Esophagus muscularis mucosa (tissue), 4 donors: Measurements from ENCODE around the gene PDXK.

Source experiments
- EP300 ChIP-seq: sonication (generic); formaldehyde crosslinking; IDR thresholded peaks from one replicate; pipeline ENCODE4 v1.6.1; 2017; ENCODE audit warnings: antibody characterized with exemption
- POLR2A ChIP-seq: fragments of 450-650 bp; IDR thresholded peaks from one replicate; pipeline ENCODE4 v1.6.1; 2017; ENCODE audit warnings: antibody characterized with exemption, moderate library complexity, mild to moderate bottlenecking, low read depth
- POLR2AphosphoS5 ChIP-seq, 2 donors: sonication (generic); formaldehyde crosslinking; IDR thresholded peaks; one replicate each; pipeline ENCODE4 v1.6.1; 2017; ENCODE audit warnings: antibody characterized with exemption in 2 of 2
- TF ChIP-seq, protein P1 (sequence below), 3 experiments: fragments of 200-600 bp in 2 of 3; fragments of 450-650 bp in 1 of 3; sonication (generic) in 2 of 3; IDR thresholded peaks; one replicate each; pipeline ENCODE4 v1.5.1; 2017 to 2019; ENCODE audit warnings: antibody characterized with exemption in 3 of 3, mild to moderate bottlenecking in 2 of 3, moderate library complexity in 1 of 3

DNA sequence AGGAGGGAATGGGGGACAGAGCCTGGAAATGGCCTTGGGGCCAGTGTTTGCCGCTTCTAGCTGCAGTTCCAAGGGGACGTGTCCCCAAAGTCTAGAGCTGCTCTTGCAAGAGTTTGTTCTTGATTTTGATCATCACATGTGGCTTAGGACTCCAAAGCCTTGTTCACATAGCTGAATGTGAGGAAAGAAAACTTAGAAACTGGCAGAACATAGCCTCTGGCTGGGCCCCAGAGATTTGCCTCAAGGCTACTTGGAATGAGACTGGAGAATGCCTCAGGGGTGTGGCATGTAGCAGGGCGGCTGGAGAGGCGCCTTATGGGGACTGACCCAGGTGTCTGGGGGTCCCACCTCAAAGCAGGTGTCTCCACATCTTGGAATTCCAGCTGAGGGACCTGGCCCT, 2.3 kb downstream of the PDXK start:
- TF ChIP-seq POLR2A = no peak
- TF ChIP-seq, protein P1, sequence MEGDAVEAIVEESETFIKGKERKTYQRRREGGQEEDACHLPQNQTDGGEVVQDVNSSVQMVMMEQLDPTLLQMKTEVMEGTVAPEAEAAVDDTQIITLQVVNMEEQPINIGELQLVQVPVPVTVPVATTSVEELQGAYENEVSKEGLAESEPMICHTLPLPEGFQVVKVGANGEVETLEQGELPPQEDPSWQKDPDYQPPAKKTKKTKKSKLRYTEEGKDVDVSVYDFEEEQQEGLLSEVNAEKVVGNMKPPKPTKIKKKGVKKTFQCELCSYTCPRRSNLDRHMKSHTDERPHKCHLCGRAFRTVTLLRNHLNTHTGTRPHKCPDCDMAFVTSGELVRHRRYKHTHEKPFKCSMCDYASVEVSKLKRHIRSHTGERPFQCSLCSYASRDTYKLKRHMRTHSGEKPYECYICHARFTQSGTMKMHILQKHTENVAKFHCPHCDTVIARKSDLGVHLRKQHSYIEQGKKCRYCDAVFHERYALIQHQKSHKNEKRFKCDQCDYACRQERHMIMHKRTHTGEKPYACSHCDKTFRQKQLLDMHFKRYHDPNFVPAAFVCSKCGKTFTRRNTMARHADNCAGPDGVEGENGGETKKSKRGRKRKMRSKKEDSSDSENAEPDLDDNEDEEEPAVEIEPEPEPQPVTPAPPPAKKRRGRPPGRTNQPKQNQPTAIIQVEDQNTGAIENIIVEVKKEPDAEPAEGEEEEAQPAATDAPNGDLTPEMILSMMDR (IDR thresholded peaks at IDR 0.05) = no peak
- TF ChIP-seq POLR2AphosphoS5 (IDR thresholded peaks at IDR 0.05) = no peak
- TF ChIP-seq EP300 = no peak
